Measurements from ENCODE around the gene SPATA20. TPM values are rescaled to one million over a fixed set of nuclear protein-coding genes. Genes with fewer than 3 reads are reported as not detected.

SPATA20 gene
- total RNA-seq, 1 experiment from 2014 or later = 24.6 TPM

- no peak for DNase-seq (ENCODE audit: low spot score)
- no peak for TF ChIP-seq ESRRA (CRISPR knock-in tag; IDR thresholded peaks at IDR 0.05; ENCODE audit: borderline replicate concordance)
- no peak for TF ChIP-seq CBFB (CRISPR knock-in tag; IDR thresholded peaks at IDR 0.05; ENCODE audit: low read depth)
- no peak for TF ChIP-seq AR (CRISPR knock-in tag; IDR thresholded peaks at IDR 0.05)
- TF ChIP-seq E2F4 (CRISPR knock-in tag; IDR thresholded peaks at IDR 0.05; ENCODE audit: borderline replicate concordance, low read depth) = no peak
- TF ChIP-seq USF1 (CRISPR knock-in tag; IDR thresholded peaks at IDR 0.05) = no peak
- no peak for TF ChIP-seq JUN (CRISPR knock-in tag; IDR thresholded peaks at IDR 0.05)
- TF ChIP-seq ZNF423 (CRISPR knock-in tag; IDR thresholded peaks at IDR 0.05) = no peak
- TF ChIP-seq CTCF (IDR thresholded peaks at IDR 0.05) = no peak
- no peak for TF ChIP-seq SMAD3 (CRISPR knock-in tag; IDR thresholded peaks at IDR 0.05; ENCODE audit: borderline replicate concordance)
- TF ChIP-seq ELF4 (CRISPR knock-in tag; IDR thresholded peaks at IDR 0.05; ENCODE audit: low read depth) = no peak
- no peak for ATAC-seq
- no peaks in the 10 kb centered on the region for H3K4me1 Mint-ChIP-seq
- POLR2A ChIA-PET = no interaction called here
- H3K36me3 Mint-ChIP-seq = no peaks in the 10 kb centered on the region
- H3K27me3 Mint-ChIP-seq (ENCODE audit: low read depth) = no peaks in the 10 kb centered on the region
- H3K27ac Mint-ChIP-seq = no peak overlapping the region
- CTCF ChIA-PET = interaction anchor here (0.6 to 0.7 kb wide), 2 partner anchors 48 to 75 kb away, joined by 4 to 5 read pairs; no protein-coding TSS in a partner anchor
- H3K4me3 Mint-ChIP-seq = no peak overlapping the region
- H3K9me3 Mint-ChIP-seq = no peaks in the 10 kb centered on the region
Measured at GRCh38 chr17:50498021-50498874, 48.7 kb upstream of the SPATA20 start.

GRCh38 chr17:50499270-50499669 lies 47.7 kb upstream of the SPATA20 start:
- TF ChIP-seq NR1H2 (CRISPR knock-in tag; IDR thresholded peaks at IDR 0.05) = no peak
- TF ChIP-seq E2F1 (CRISPR knock-in tag; IDR thresholded peaks at IDR 0.05) = no peak
- TF ChIP-seq E2F5 (CRISPR knock-in tag; IDR thresholded peaks at IDR 0.05) = no peak
- no peak for TF ChIP-seq TEAD4 (CRISPR knock-in tag; IDR thresholded peaks at IDR 0.05)
- TF ChIP-seq SMAD4 (CRISPR knock-in tag; IDR thresholded peaks at IDR 0.05) = no peak
- TF ChIP-seq ZNF121 (CRISPR knock-in tag; IDR thresholded peaks at IDR 0.05) = no peak
- no peak for TF ChIP-seq ETV6 (CRISPR knock-in tag; IDR thresholded peaks at IDR 0.05)
- TF ChIP-seq CREB1 (CRISPR knock-in tag; IDR thresholded peaks at IDR 0.05) = no peak
- no peak for TF ChIP-seq USF1 (CRISPR knock-in tag; IDR thresholded peaks at IDR 0.05)
- H3K4me3 Mint-ChIP-seq = no peak overlapping the region
- POLR2A ChIA-PET = no interaction called here
- ATAC-seq (no peak), DNase-seq (ENCODE audit: low spot score) (no peak)
- H3K27me3 Mint-ChIP-seq (ENCODE audit: low read depth) = no peaks in the 10 kb centered on the region
- peaks cover 8% of the 10 kb centered on the region for H3K4me1 Mint-ChIP-seq
- CTCF ChIA-PET = interaction anchor here (1.5 kb wide), 1 partner anchor 12 kb away, joined by 7 read pairs; no protein-coding TSS in a partner anchor
- H3K9me3 Mint-ChIP-seq = no peaks in the 10 kb centered on the region
- no peak overlapping the region for H3K27ac Mint-ChIP-seq
- no peaks in the 10 kb centered on the region for H3K36me3 Mint-ChIP-seq
